Stimulated activated CD4-positive, alpha-beta T cell treated with anti-CD3 and anti-CD28 coated beads, Interleukin-4, amount 100 ng/mL, for 4 hours (primary cell): ENCODE results near the gene CHRNB2.

Experiments used
- DNase-seq, 2 experiments: peaks; one replicate each; pipeline ENCODE4 v3.0.0-alpha.2; 2020

The CHRNB2 gene

DNA sequence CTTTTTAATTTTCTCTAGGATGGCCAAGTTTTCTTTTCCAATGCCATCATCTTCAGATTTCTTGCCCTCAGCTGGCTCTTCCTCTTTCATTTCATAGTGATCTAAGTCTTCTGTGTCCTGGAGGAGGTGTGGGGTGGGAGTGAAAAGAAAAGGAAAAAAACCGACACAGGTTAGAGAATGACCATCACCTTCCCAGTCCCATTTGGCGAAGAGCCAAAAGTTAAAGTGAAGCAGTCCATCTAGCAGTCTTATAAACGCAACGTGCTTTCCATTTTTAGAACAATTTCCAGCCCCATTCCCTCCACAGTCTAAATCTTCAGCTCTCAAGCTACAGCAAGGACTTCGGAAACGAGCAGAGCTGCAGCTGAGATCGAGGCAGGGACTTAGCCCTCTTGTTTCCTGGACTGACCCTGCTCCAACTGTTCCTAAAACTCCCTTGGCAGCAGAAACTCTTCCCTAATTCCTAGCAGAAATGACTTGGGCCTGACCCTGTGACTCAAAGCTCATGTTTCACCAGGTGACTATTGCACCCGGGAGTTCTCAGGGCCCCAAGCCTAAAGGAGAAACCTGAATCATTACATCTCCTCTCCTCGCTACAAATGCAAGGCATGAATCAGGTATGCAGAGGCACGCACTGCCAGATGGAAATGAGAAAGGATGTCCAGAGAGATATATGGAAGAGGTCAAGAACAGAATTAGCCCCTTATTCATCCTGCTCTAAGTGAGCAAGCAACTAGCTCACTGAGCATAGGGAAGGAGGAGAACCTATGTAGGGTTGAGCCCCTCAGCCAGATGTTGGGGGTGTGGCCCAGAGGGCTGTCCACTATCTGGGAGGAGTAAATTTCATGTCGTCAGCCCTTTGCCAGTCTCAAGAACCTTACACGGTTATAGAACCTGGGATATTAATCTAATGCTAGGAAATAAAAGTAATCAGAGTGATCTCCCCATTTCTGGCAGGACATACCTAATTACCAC is 14.2 kb upstream of the CHRNB2 start:
- no peak for DNase-seq

- no peak for DNase-seq
Observed at GRCh38 chr1:154556422-154556821, 11.2 kb upstream of the CHRNB2 start.

DNA sequence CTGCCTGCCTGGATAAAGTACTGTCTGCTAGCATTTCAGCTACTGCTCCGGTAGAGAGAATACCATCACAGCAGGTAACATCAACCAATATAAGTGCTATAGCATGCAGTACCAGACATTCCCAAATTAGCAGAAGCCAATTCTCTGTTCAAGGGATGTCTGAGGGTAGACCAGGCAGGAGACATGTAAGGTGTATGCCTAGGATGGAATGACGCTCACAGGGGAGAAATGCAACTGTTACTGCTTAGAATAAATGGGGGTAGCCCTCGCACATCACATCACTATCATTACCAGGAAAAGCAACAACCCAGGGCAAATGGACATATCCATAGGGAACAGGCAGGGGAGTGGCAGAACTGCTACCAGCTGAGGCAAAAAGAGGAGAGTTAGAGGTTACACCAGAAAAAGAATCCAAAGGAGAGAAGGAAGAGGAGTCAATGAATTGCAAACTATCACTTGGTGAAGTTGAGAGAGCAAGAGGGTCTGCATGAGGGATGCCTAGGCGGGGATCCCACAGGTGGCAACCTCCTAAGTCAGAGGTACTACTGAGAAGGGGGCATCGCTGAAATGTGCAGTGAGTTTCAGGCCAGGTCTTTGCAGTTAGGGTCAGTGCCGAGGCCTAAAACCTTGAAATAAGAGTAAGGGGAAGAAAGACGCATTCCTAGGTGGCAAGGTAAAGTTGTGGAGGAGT is 10.2 kb upstream of the CHRNB2 start:
- DNase-seq: no peak

GRCh38 chr1:154557939-154558719 is 9.4 kb upstream of the CHRNB2 start, which contains the start of gene UBE2Q1:
Gene UBE2Q1, minus strand, starts transcription at chr1:154558662. Its CDS starts 109 bp downstream, at chr1:154558553.
- DNase-seq: peak; percentile 22 to 40

DNA sequence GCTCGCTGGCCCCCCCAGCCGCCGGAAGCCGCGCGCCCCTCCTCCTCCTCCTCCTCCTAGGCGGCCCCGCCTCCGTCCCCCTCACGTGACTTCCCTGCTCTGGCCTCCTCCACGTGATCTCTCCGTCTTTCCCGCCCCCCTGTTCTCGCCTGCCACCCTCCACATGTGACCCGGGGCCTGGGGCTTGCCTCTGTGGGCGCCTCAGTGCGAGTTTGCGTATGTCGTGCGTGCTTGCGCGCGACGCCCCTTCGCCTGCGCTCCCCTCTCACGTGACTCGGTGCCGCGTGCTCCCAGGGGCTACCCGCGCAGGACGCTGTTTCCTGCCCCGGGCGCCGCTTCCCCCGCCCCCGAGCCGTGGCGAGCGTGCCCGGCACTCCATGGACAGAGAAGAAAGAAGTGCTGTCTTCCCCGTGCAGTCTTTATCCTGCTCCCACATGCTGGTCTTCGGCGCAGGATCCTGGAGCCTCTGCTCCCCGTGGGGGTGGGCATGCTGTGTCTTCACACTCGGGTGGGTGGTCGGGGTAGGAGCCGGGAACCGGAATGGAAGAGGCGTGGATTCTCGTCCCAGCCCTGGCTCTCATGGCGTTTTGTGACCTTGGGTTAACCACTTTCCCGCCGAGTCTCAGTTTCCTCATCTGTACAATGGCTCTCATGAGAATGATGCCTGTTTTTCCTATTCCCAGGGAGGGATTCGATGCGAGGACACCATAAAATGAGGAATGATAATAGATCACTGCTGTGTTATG is 8.7 kb upstream of the CHRNB2 start:
- peak; percentile 98 to 100 for DNase-seq

GRCh38 chr1:154559466-154560044 is 8.0 kb upstream of the CHRNB2 start:
- peak; percentile 69 to 78 for DNase-seq

DNA sequence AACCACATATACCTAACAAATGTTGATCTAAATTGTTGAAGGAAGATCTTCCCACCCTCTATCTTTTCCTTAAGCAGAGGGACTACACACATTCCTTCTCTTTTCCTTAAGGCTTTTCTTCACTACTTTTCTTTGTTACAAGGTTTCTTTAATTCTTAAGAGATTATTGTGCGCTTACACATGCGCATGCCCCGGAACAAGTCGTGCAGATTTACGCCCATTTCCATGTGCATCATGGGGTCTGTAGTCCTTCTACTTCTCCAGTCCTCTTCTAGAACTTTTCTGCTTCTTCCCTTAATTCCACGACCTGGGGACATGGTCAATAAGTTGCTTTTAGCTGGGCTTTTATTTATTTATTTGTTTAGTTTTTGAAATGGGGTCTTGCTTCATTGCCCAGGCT is 1.7 kb upstream of the CHRNB2 start:
- no peak for DNase-seq

GRCh38 chr1:154568157-154568815 is 708 bp downstream of the CHRNB2 start:
- no peak for DNase-seq

- DNase-seq: no peak
Observed at GRCh38 chr1:154571244-154571963, 3.8 kb downstream of the CHRNB2 start.

DNA sequence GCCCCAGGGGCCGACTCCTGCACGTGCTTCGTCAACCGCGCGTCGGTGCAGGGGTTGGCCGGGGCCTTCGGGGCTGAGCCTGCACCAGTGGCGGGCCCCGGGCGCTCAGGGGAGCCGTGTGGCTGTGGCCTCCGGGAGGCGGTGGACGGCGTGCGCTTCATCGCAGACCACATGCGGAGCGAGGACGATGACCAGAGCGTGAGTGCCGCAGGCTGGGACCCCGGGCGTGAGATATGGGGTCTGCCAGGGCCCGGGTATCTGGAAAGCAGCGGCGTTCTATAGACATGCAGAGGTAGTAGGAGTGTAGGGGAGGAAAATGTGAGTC is 4.3 kb downstream of the CHRNB2 start:
- no peak for DNase-seq

DNA sequence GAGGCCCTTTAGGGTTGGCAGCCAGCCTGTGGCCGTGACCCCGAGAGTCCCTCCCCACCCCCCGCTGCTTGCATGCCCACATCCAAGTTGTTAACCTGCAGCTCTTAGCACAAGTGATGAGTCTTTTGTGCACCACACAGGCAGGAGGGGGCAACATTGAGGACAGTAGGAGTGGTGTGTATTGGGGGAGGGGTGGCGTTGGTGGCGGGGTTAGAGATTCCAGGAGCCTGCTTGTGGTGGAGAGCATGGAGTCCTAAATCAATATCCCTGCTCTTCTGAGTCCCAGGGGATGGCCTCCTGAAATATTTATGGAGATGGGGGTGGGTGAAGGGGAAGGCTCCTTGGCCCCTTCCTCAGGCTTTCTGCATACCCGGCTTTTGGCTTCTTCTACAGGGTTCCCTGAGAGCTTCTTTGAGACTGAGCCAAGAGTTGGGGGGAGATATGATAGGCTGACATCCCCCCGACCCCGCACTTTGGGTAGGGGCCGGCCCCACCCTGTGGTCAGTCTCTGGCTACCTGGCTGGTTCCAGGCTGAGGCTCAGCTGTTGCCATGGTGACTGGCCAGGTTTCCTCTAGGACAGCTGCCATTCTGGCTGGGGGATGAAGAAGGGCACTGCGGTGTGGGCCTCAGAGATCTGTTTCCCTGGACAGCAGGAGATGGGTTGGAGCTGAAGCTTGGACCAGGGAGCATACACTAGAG is 5.0 kb downstream of the CHRNB2 start:
- DNase-seq: no peak

GRCh38 chr1:154573168-154573510 is 5.6 kb downstream of the CHRNB2 start:
- DNase-seq: no peak

DNA sequence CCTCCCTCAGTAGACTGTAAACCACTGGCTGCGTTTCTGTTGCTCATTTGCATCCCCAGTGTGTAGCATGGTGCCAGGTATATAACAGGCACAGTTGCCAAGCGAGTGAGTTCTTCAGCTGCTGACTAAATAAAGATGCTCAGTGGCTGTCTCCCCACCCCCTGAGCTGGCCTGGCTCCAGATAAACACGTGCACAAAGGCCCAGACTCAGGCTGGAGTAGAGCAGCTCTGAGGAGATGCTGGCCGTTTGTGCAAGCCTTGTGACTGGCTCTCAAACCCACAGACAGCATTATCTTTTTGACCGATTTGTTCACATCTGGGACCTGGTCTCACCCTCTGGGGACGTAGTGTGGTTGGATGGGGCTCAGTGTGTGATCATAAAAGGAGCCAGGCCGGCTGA is 7.1 kb downstream of the CHRNB2 start:
- DNase-seq: no peak

GRCh38 chr1:154575147-154575927 is 7.8 kb downstream of the CHRNB2 start:
- no peak for DNase-seq

DNA sequence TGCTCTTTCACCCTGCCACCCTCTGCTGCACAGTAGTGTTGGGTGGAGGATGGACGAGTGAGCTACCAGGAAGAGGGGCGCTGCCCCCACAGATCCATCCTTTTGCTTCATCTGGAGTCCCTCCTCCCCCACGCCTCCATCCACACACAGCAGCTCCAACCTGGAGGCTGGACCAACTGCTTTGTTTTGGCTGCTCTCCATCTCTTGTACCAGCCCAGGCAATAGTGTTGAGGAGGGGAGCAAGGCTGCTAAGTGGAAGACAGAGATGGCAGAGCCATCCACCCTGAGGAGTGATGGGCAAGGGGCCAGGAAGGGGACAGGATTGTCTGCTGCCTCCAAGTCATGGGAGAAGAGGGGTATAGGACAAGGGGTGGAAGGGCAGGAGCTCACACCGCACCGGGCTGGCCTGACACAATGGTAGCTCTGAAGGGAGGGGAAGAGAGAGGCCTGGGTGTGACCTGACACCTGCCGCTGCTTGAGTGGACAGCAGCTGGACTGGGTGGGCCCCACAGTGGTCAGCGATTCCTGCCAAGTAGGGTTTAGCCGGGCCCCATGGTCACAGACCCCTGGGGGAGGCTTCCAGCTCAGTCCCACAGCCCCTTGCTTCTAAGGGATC is 8.5 kb downstream of the CHRNB2 start:
- DNase-seq: no peak

DNA sequence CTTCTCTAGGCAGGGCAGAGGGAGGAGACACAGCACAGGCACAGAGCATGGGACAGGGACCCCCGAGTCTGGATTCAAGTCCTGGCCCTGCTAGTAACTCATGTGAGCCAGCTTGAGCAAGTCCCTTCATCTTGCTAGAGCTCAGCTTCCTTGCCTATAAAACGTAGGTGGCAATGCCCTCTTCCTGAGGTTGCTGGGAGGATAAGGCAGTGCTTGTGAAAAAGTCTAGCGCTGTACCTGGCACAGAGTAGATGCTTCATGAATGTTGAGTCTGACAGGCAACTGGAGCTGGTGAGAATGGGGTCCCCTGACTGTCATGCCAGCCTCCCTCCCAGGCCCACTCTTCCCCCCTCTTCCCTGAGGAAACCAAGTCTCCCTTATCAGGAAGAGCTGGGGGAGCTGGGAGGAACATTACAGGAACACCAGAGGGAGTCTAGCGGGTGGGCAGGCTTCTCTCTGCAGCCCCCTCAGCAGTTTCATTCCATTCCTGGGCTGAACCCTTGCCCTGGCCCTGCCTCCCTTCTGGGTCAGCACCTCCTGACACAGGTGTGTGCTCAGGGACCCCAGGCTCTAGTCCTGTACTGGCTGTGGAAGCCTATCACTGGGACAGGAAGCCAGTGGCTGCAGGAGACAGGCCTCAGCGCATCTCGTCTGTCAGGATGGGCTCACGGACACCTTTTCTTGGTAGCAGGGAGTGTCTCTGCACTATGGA is 9.9 kb downstream of the CHRNB2 start:
- no peak for DNase-seq

- no peak for DNase-seq
Observed at GRCh38 chr1:154578058-154578418, 10.5 kb downstream of the CHRNB2 start.

GRCh38 chr1:154579374-154579773 is 11.8 kb downstream of the CHRNB2 start:
- no peak for DNase-seq

DNA sequence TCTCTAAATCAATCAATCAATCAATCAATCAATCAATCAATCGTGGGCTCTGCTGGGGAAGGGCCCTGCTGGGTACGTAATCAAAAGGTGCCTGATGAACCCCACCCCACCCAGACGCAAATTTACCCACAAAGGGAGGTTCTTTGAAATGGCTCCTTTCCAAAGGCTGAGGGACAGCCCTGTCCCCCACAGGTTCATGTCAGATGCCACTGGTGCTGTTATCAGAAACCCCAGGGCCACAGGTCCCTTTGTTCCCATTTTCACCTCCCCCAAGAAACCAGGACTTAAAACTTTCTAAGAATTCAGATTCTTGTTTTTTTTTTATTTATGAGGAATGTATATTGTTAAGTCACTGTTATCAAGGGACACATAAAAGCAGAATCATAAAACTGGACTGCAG is 14.2 kb downstream of the CHRNB2 start:
- DNase-seq: no peak
